Endodermal cell (in vitro differentiated cells): Measurements from ENCODE around the gene CDK15. TPM values are rescaled to one million over a fixed set of nuclear protein-coding genes. Genes with fewer than 3 reads are reported as not detected.

ENCODE experiments used
- DNase-seq: peaks from one replicate; pipeline ENCODE4 v3.0.0-alpha.2; 2017
- H3K27ac ChIP-seq: 2 replicates; pipeline ENCODE4 v1.5.1; 2013; ENCODE audit warnings: mild to moderate bottlenecking, low read depth, low read length, moderate library complexity
- H3K27me3 ChIP-seq: 2 replicates; pipeline ENCODE4 v1.6.1; 2013; ENCODE audit warnings: mild to moderate bottlenecking, low read length, moderate library complexity; ENCODE audit not compliant: insufficient read depth, control insufficient read depth, poor library complexity, severe bottlenecking
- H3K36me3 ChIP-seq: 2 replicates; pipeline ENCODE4 v1.7.0; 2013; ENCODE audit warnings: mild to moderate bottlenecking, low read length, moderate library complexity; ENCODE audit not compliant: control insufficient read depth, insufficient read depth
- H3K4me1 ChIP-seq: one replicate; pipeline ENCODE4 v1.7.0; 2013; ENCODE audit warnings: low read length; ENCODE audit not compliant: control insufficient read depth, insufficient read depth
- H3K4me3 ChIP-seq: 2 replicates; pipeline ENCODE4 v1.5.1; 2013; ENCODE audit warnings: mild to moderate bottlenecking, low read length, moderate library complexity
- H3K9ac ChIP-seq: 2 replicates; pipeline ENCODE4 v1.6.1; 2013; ENCODE audit warnings: mild to moderate bottlenecking, low read length, moderate library complexity; ENCODE audit not compliant: poor library complexity, severe bottlenecking; ENCODE audit errors: extremely low read depth
- H3K9me3 ChIP-seq: 2 replicates; pipeline ENCODE4 v1.6.1; 2013; ENCODE audit warnings: mild to moderate bottlenecking, low read length, moderate library complexity; ENCODE audit not compliant: control insufficient read depth
- H3K27ac Mint-ChIP-seq: 2 replicates; pipeline ENCODE4 v1.8.0; 2020; ENCODE audit warnings: mixed read lengths
- H3K27me3 Mint-ChIP-seq: 2 replicates; pipeline ENCODE4 v1.8.0; 2021; ENCODE audit warnings: mild to moderate bottlenecking, mixed read lengths; ENCODE audit not compliant: insufficient read depth
- H3K36me3 Mint-ChIP-seq: 2 replicates; pipeline ENCODE4 v1.8.0; 2020; ENCODE audit warnings: low read depth, mixed read lengths
- H3K4me1 Mint-ChIP-seq: 2 replicates; pipeline ENCODE4 v1.8.0; 2020; ENCODE audit warnings: mixed read lengths
- H3K4me3 Mint-ChIP-seq: 2 replicates; pipeline ENCODE4 v1.8.0; 2020; ENCODE audit warnings: mild to moderate bottlenecking, moderate library complexity, mixed read lengths
- H3K9me3 Mint-ChIP-seq: 2 replicates; pipeline ENCODE4 v1.8.0; 2020; ENCODE audit warnings: mild to moderate bottlenecking, mixed read lengths
- WGBS, 2 experiments: methylation state at CpG; one replicate each; pipeline versions ENCODE4 v1.1.5 to v1.1.7; 2013; ENCODE audit warnings: missing lambda C conversion rate in 2 of 2, mixed read lengths in 1 of 2; ENCODE audit not compliant: insufficient coverage in 1 of 2, insufficient read length in 1 of 2; 5-methylcytosine and 5-hydroxymethylcytosine counted together
- total RNA-seq, 2 donors: library from RNA; stranded (reverse); fragmentation: NEBNext Ultra II Directional in 1 of 2; extraction: Animal tissue kit (Norgen Biotek cat#: 25700) in 1 of 2; gene quantifications; 2 replicates in 1 of 2; 3 replicates in 1 of 2; pipeline ENCODE4 v1.2.1, GENCODE V29; 2021
- TF ChIP-seq, protein P1 (sequence below): fragments of 200-600 bp; sonication (generic); conservative IDR thresholded peaks from 2 replicates; pipeline ENCODE4 v1.5.0; 2021; ENCODE audit warnings: antibody characterized with exemption, mild to moderate bottlenecking

CDK15 gene
- total RNA-seq, 2 donors from 2014 or later, result 0.35 TPM; not detected in 1

DNA sequence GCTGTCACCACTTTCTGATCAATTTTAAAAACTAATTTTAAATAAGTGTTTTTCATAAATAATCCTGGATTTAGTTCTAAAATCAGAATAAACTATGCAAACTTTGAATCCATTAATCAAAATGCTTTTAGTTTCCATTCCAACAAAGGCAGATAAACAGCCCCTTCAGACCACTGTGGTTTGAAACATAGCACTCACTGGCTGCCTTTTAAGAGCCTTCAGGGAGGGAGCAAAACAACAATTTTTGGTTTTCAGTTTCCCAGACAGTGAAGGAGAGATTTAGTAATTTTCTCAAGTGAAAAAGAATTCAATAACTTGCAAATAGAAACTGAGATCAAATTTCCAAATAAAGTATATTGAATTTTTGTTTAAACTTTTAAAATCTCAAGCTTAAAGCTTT lies 46.1 kb downstream of the CDK15 start:
- no peak overlapping the region for H3K27ac ChIP-seq
- peaks cover 14% of the 10 kb centered on the region for H3K4me1 ChIP-seq
- Mint-ChIP-seq H3K27me3 (no peaks in the 10 kb centered on the region), H3K4me1 (peaks cover 24% of the 10 kb centered on the region), H3K9me3 (peaks cover 2% of the 10 kb centered on the region), H3K27ac (no peak overlapping the region), H3K4me3 (no peak overlapping the region), H3K36me3 (no peaks in the 10 kb centered on the region)
- H3K27me3 ChIP-seq, result no peaks in the 10 kb centered on the region
- no peak overlapping the region for H3K9ac ChIP-seq
- no peaks in the 10 kb centered on the region for H3K36me3 ChIP-seq
- DNase-seq, result no peak
- peaks cover 10% of the 10 kb centered on the region for H3K9me3 ChIP-seq
- TF ChIP-seq, protein P1, sequence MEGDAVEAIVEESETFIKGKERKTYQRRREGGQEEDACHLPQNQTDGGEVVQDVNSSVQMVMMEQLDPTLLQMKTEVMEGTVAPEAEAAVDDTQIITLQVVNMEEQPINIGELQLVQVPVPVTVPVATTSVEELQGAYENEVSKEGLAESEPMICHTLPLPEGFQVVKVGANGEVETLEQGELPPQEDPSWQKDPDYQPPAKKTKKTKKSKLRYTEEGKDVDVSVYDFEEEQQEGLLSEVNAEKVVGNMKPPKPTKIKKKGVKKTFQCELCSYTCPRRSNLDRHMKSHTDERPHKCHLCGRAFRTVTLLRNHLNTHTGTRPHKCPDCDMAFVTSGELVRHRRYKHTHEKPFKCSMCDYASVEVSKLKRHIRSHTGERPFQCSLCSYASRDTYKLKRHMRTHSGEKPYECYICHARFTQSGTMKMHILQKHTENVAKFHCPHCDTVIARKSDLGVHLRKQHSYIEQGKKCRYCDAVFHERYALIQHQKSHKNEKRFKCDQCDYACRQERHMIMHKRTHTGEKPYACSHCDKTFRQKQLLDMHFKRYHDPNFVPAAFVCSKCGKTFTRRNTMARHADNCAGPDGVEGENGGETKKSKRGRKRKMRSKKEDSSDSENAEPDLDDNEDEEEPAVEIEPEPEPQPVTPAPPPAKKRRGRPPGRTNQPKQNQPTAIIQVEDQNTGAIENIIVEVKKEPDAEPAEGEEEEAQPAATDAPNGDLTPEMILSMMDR, result no peak
- H3K4me3 ChIP-seq, result no peak overlapping the region

DNA sequence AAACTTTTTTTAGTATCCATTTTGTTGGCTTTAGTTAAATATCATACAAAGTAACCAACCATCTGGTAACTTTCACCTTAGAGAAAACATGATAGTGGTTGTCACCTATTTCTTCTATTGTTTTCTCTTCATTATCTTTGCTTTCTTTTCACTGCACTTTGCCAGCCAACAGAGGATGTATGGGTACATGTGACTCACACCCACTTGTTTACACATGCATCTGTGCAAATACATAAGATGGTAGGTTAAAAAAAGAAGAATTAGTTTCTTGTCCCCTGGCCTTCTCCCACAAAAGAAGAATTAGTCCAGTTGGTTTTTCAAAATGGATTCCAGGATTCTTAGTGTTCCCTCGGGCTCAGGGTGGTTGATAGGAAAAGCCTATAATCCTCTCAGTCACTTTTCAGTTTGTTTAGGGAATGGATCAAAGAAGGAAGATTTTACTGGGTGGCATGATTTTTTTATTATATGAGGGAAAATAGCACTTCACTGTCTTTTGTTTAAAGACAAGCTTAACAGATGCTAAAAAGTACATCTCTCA lies 46.6 kb downstream of the CDK15 start:
- Histone ChIP-seq H3K27ac (no peak overlapping the region), H3K4me3 (no peak overlapping the region), H3K9me3 (peaks cover 10% of the 10 kb centered on the region), H3K36me3 (no peaks in the 10 kb centered on the region), H3K9ac (no peak overlapping the region), H3K4me1 (peaks cover 14% of the 10 kb centered on the region), H3K27me3 (no peaks in the 10 kb centered on the region)
- peak overlapping the region; percentile 7 for H3K27ac Mint-ChIP-seq
- TF ChIP-seq, protein P1, result no peak
- no peaks in the 10 kb centered on the region for H3K27me3 Mint-ChIP-seq
- WGBS, 2 experiments, result 38% methylated on average over 1 of the region's 1 CpG; no CpG with 5 or more reads in 1 of the 2 experiments
- peaks cover 29% of the 10 kb centered on the region for H3K4me1 Mint-ChIP-seq
- no peaks in the 10 kb centered on the region for H3K36me3 Mint-ChIP-seq
- peaks cover 2% of the 10 kb centered on the region for H3K9me3 Mint-ChIP-seq
- no peak for DNase-seq
- H3K4me3 Mint-ChIP-seq, result no peak overlapping the region

DNA sequence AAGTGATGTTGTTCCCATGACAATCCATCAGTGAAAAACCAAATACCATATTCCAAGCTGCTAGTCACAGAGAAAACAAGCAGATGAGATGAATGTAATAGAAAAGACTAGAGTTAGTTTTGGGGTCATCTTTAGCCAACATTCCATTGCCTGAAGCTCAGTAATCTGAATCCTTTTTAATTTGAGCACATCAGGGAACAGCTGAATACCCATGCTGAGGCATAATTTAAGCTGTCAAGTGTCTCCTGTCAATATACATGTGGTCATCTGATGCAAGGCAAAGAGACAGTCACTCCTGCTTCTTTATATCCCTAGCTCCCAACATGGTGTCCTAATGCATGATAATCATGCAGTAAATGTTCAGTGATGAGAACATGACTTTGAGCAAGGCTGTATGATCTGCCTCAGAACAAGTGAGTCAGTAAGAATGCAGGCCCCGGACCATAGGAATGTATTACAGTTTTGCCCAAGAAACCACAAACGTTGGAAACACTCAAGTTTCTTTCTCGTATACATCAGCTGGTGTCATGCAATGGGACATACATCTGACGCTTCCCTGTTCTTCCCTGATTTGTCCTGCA lies 48.0 kb downstream of the CDK15 start:
- Histone ChIP-seq H3K27ac (no peak overlapping the region), H3K9ac (no peak overlapping the region)

More for the DNA sequence above, 48.0 kb downstream of the CDK15 start:
- H3K9me3 ChIP-seq, result peaks cover 10% of the 10 kb centered on the region
- no peak overlapping the region for H3K4me3 Mint-ChIP-seq
- no peak for DNase-seq
- H3K27me3 ChIP-seq, result no peaks in the 10 kb centered on the region
- H3K4me1 ChIP-seq, result peaks cover 18% of the 10 kb centered on the region
- H3K4me1 Mint-ChIP-seq, result peaks cover 41% of the 10 kb centered on the region
- no peaks in the 10 kb centered on the region for H3K36me3 ChIP-seq
- no peak overlapping the region for H3K4me3 ChIP-seq
- H3K36me3 Mint-ChIP-seq, result no peaks in the 10 kb centered on the region
- TF ChIP-seq, protein P1, result no peak
- WGBS, 2 experiments, result 87 to 89% methylated on average over 4 of the region's 4 CpGs
- H3K9me3 Mint-ChIP-seq, result peaks cover 2% of the 10 kb centered on the region
- no peak overlapping the region for H3K27ac Mint-ChIP-seq
- H3K27me3 Mint-ChIP-seq, result no peaks in the 10 kb centered on the region
